PC-9 (cell line): Measurements from ENCODE around the gene RAB7B. TPM values are rescaled to one million over a fixed set of nuclear protein-coding genes. Genes with fewer than 3 reads are reported as not detected.

Experiments used
- BruUV-seq: library from RNA; stranded (reverse); fragments of 400-500 nt; replicated peaks from 2 replicates; lab custom pipeline; 2021; lab: Mats Ljungman, UMichigan
- CTCF ChIA-PET: fragments of 300-600 bp; sonication (Branson Sonifier 250); formaldehyde crosslinking; loops from one replicate; lab custom pipeline; 2022; ENCODE audit warnings: antibody characterized with exemption; lab: Charles Lee
- POLR2A ChIA-PET: fragments of 300-600 bp; sonication (Branson Sonifier 250); formaldehyde crosslinking; loops from one replicate; lab custom pipeline; 2022; ENCODE audit warnings: antibody characterized with exemption; ENCODE audit not compliant: unreplicated experiment; lab: Charles Lee
- DNase-seq, 2 experiments: peaks; one replicate each; pipeline versions ENCODE4 v3.0.0 to v3.0.0-alpha.2; 2015 to 2022; ENCODE audit warnings: mixed read lengths in 1 of 2
- H2AFZ ChIP-seq: fragments of 200-600 bp; sonication (generic); 2 replicates; pipeline ENCODE4 v1.8.1; 2017; ENCODE audit warnings: antibody characterized with exemption
- H3F3A ChIP-seq: fragments of 200-600 bp; sonication (generic); 2 replicates; pipeline ENCODE4 v1.8.1; 2017; ENCODE audit warnings: antibody characterized with exemption, mild to moderate bottlenecking, low read depth; ENCODE audit not compliant: insufficient read depth
- H3K27ac ChIP-seq: fragments of 200-600 bp; sonication (generic); 2 replicates; pipeline ENCODE4 v1.6.1; 2016; ENCODE audit warnings: mixed run types
- H3K27me3 ChIP-seq: fragments of 200-600 bp; sonication (generic); 2 replicates; pipeline ENCODE4 v1.6.1; 2016; ENCODE audit warnings: low read depth, mixed run types; ENCODE audit not compliant: insufficient read depth
- H3K36me3 ChIP-seq: fragments of 200-600 bp; sonication (generic); 2 replicates; pipeline ENCODE4 v1.6.1; 2016; ENCODE audit warnings: low read depth, mixed run types
- H3K4me1 ChIP-seq: fragments of 200-600 bp; sonication (generic); replicated peaks from 2 replicates; pipeline ENCODE4 v1.6.1; 2016; ENCODE audit warnings: mixed run types; ENCODE audit not compliant: insufficient read depth
- H3K4me2 ChIP-seq: fragments of 200-600 bp; sonication (generic); 2 replicates; pipeline ENCODE4 v1.6.1; 2017; ENCODE audit warnings: mixed run types
- H3K4me3 ChIP-seq: fragments of 200-600 bp; sonication (generic); 2 replicates; pipeline ENCODE4 v1.6.1; 2016; ENCODE audit warnings: mixed run types
- H3K79me2 ChIP-seq: fragments of 200-600 bp; sonication (generic); 2 replicates; pipeline ENCODE4 v1.6.1; 2017; ENCODE audit warnings: low read depth, mixed run types
- H3K9me2 ChIP-seq: fragments of 200-600 bp; sonication (generic); 2 replicates; pipeline ENCODE4 v1.8.1; 2017; ENCODE audit warnings: mild to moderate bottlenecking; ENCODE audit not compliant: insufficient read depth
- H3K9me3 ChIP-seq: fragments of 200-600 bp; sonication (generic); 2 replicates; pipeline ENCODE4 v1.8.1; 2016; ENCODE audit warnings: low read depth; ENCODE audit not compliant: insufficient read depth
- H4K20me1 ChIP-seq: fragments of 200-600 bp; sonication (generic); 2 replicates; pipeline ENCODE4 v1.8.1; 2017; ENCODE audit not compliant: insufficient read depth
- CTCF ChIP-seq: fragments of 200-600 bp; sonication (generic); conservative IDR thresholded peaks from 2 replicates; pipeline ENCODE4 v1.6.1; 2017; ENCODE audit warnings: mixed run types, antibody characterized with exemption, mild to moderate bottlenecking, moderate library complexity
- EZH2 ChIP-seq: fragments of 200-600 bp; sonication (generic); IDR thresholded peaks from 2 replicates; pipeline ENCODE4 v1.8.0; 2017; ENCODE audit warnings: antibody characterized with exemption, low read depth
- intact Hi-C: fragments of 100-400 bp; cut with micrococcal nuclease; formaldehyde crosslinking; loops from one replicate; pipeline ENCODE4 v1.10.0; 2022; ENCODE audit not compliant: unreplicated experiment
- total RNA-seq: library from RNA; stranded (reverse); gene quantifications from 2 replicates; pipeline ENCODE4 v1.2.3, GENCODE V29; 2021

RAB7B gene
- total RNA-seq, 1 experiment from 2014 or later = not detected

- Histone ChIP-seq H3K4me1 (no peaks in the 10 kb centered on the region), H3K4me2 (no peak overlapping the region), H3K79me2 (no peaks in the 10 kb centered on the region), H3K9me2 (no peaks in the 10 kb centered on the region), H4K20me1 (no peaks in the 10 kb centered on the region), H3K9me3 (no peaks in the 10 kb centered on the region), H3F3A (no peaks in the 10 kb centered on the region), H3K27me3 (no peaks in the 10 kb centered on the region), H2AFZ (no peak overlapping the region), H3K36me3 (no peaks in the 10 kb centered on the region), H3K4me3 (no peak overlapping the region), H3K27ac (no peak overlapping the region)
- no TSS peak for BruUV-seq
- ChIA-PET CTCF (no interaction called here), POLR2A (no interaction called here)
- intact Hi-C loops = no loop called here
- TF ChIP-seq EZH2 (no peak), CTCF (no peak)
- no peak for DNase-seq
Observed at GRCh38 chr1:206011057-206011456, 7.9 kb upstream of the RAB7B start.

- Histone ChIP-seq H2AFZ (no peak overlapping the region), H3K27me3 (no peaks in the 10 kb centered on the region), H3K4me3 (no peak overlapping the region), H3K79me2 (no peaks in the 10 kb centered on the region), H3K4me1 (no peaks in the 10 kb centered on the region), H3F3A (peaks cover 2% of the 10 kb centered on the region; the same call in 1 of the 2 replicates), H4K20me1 (no peaks in the 10 kb centered on the region), H3K4me2 (no peak overlapping the region), H3K36me3 (no peaks in the 10 kb centered on the region), H3K27ac (no peak overlapping the region), H3K9me2 (no peaks in the 10 kb centered on the region), H3K9me3 (no peaks in the 10 kb centered on the region)
- BruUV-seq = no TSS peak
- ChIA-PET CTCF (no interaction called here), POLR2A (no interaction called here)
- TF ChIP-seq CTCF = no peak
- no peak for TF ChIP-seq EZH2
- no peak for DNase-seq
- intact Hi-C loops = no loop called here
Observed at GRCh38 chr1:206010060-206010459, 6.9 kb upstream of the RAB7B start.

GRCh38 chr1:206006946-206007345, 3.8 kb upstream of the RAB7B start:
- Histone ChIP-seq H3K4me3 (no peak overlapping the region), H3K27ac (no peak overlapping the region), H3F3A (peaks cover 21% of the 10 kb centered on the region; the same call in 1 of the 2 replicates), H3K9me2 (no peaks in the 10 kb centered on the region), H3K4me2 (no peak overlapping the region), H3K4me1 (peaks cover 2% of the 10 kb centered on the region; the same call in 1 of the 2 replicates), H4K20me1 (no peaks in the 10 kb centered on the region), H3K9me3 (no peaks in the 10 kb centered on the region), H3K36me3 (no peaks in the 10 kb centered on the region), H3K27me3 (no peaks in the 10 kb centered on the region), H3K79me2 (no peaks in the 10 kb centered on the region), H2AFZ (no peak overlapping the region)
- TF ChIP-seq CTCF (no peak), EZH2 (no peak)
- CTCF ChIA-PET = no interaction called here
- no peak for DNase-seq
- intact Hi-C loops = no loop called here
- POLR2A ChIA-PET = no interaction called here
- no TSS peak for BruUV-seq
